Measurements from ENCODE around the gene PLCL2. TPM values are rescaled to one million over a fixed set of nuclear protein-coding genes. Genes with fewer than 3 reads are reported as not detected.

Gene PLCL2
- total and polyA plus RNA-seq, 2 experiments from 2014 or later, result 1.6 to 9.7 TPM

DNA sequence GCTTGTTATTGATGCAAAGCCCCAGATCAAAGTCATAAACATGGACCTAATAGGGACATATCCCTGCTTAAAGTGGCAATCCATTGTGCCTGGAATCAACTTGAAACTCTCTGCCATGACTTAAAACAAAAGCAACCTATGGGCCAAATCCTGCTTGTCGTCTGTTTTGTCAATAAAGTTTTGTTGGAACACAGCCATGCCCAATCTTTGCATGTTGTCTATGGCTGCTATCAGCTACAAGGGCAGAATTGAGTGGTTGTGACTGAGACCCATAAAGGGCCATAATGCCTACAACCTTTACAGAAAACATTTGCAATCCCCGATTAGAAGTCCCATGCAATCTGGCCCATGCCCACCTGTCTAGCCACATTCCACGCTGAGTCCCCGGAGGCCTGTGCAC lies 235.4 kb downstream of the PLCL2 start (continued):
- no peak for TF ChIP-seq CREB1 (CRISPR knock-in tag; IDR thresholded peaks at IDR 0.05; ENCODE audit: low read depth)
- TF ChIP-seq EZH2phosphoT487 (IDR thresholded peaks at IDR 0.05; ENCODE audit: unreplicated experiment), result no peak
- TF ChIP-seq CTCF (conservative IDR thresholded peaks at IDR 0.05; ENCODE audit: low read depth in 2 of 2), result no peak

GRCh38 chr3:17121336-17121735 lies 236.6 kb downstream of the PLCL2 start:
- H3K4me1 ChIP-seq (ENCODE audit: insufficient read depth), result no peaks in the 10 kb centered on the region
- H3K4me3 Mint-ChIP-seq, result no peak overlapping the region
- TF ChIP-seq POLR2AphosphoS5 (IDR thresholded peaks at IDR 0.05; ENCODE audit: low read depth) (no peak), REST (IDR thresholded peaks at IDR 0.05; ENCODE audit: unreplicated experiment) (no peak), ZNF331 (CRISPR knock-in tag; IDR thresholded peaks at IDR 0.05; ENCODE audit: low read depth) (no peak), CTCF (conservative IDR thresholded peaks at IDR 0.05; ENCODE audit: low read depth in 2 of 2) (no peak), EZH2phosphoT487 (IDR thresholded peaks at IDR 0.05; ENCODE audit: unreplicated experiment) (no peak), ZNF114 (CRISPR knock-in tag; IDR thresholded peaks at IDR 0.05) (no peak), NANOG (IDR thresholded peaks at IDR 0.05; ENCODE audit: borderline replicate concordance) (no peak), JUNB (IDR thresholded peaks at IDR 0.05; ENCODE audit: unreplicated experiment) (no peak)
- no peak overlapping the region for H2AFZ ChIP-seq
- H3K27ac Mint-ChIP-seq, result no peak overlapping the region
- H3K79me2 ChIP-seq (replicated peaks; ENCODE audit: insufficient read depth), result no peaks in the 10 kb centered on the region
- no peaks in the 10 kb centered on the region for H3K27me3 ChIP-seq (ENCODE audit: insufficient read depth)
- peaks cover 10% of the 10 kb centered on the region for H3K9me2 ChIP-seq (ENCODE audit: insufficient read depth)
- H4K20me1 ChIP-seq (replicated peaks; ENCODE audit: insufficient read depth), result no peaks in the 10 kb centered on the region
- no peaks in the 10 kb centered on the region for H3F3A ChIP-seq (replicated peaks; ENCODE audit: low read depth)
- H3K4me1 Mint-ChIP-seq, result no peaks in the 10 kb centered on the region
- no peak for ATAC-seq
- H3K9me3 Mint-ChIP-seq, result no peaks in the 10 kb centered on the region; the same call in none of the 3 replicates
- H3K36me3 Mint-ChIP-seq (ENCODE audit: low read depth), result no peaks in the 10 kb centered on the region; the same call in 2 of the 3 replicates
- H3K4me2 ChIP-seq, result no peak overlapping the region
- H3K27me3 Mint-ChIP-seq (ENCODE audit: insufficient read depth, low read depth, poor library complexity), result peaks cover 3% of the 10 kb centered on the region
- H3K27ac ChIP-seq (ENCODE audit: low read depth), result no peak overlapping the region
- H3K4me3 ChIP-seq, result no peak overlapping the region
- H3K36me3 ChIP-seq (ENCODE audit: insufficient read depth), result no peaks in the 10 kb centered on the region
- no peak for DNase-seq (ENCODE audit: low spot score)

Data from GM23338 (cell line).